ENCODE measurements around the gene ECEL1.
"Not testable (repeated sequence)": the region's sequence is repeated elsewhere in the genome, so short reads cannot be mapped to it uniquely, and the experiment has no call there.

ECEL1 gene

DNA sequence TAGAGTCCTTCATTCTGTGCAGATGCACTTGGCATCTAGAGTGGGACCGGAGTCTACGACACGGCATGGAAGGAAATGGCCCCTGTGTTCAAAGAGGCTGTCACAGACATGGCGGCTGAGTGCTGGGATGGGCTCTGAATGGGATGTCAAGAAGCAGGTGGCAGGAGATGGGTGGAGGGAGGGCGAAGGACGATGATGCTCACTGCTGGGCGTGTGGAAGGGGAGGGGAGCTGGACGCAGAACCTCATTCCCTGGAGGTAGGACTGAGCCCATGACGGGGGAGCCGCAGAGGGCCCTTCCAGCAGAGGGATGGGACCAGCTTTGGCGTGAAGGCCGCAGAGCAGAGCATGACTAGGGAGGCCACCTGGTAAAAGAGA is 50.5 kb downstream of the ECEL1 start:
- CTCF ChIA-PET = interaction anchor here (0.6 to 1.1 kb wide), 2 partner anchors 20 to 536 kb away, joined by 3 read pairs; no protein-coding TSS in a partner anchor
- no peak for DNase-seq (ENCODE audit: extremely low spot score)
- POLR2A ChIA-PET = no interaction called here
- no peak for TF ChIP-seq FOXK2 (IDR thresholded peaks at IDR 0.05)
- TF ChIP-seq NFRKB (IDR thresholded peaks at IDR 0.05) = no peak
- TF ChIP-seq SUZ12 (IDR thresholded peaks at IDR 0.05) = no peak

DNA sequence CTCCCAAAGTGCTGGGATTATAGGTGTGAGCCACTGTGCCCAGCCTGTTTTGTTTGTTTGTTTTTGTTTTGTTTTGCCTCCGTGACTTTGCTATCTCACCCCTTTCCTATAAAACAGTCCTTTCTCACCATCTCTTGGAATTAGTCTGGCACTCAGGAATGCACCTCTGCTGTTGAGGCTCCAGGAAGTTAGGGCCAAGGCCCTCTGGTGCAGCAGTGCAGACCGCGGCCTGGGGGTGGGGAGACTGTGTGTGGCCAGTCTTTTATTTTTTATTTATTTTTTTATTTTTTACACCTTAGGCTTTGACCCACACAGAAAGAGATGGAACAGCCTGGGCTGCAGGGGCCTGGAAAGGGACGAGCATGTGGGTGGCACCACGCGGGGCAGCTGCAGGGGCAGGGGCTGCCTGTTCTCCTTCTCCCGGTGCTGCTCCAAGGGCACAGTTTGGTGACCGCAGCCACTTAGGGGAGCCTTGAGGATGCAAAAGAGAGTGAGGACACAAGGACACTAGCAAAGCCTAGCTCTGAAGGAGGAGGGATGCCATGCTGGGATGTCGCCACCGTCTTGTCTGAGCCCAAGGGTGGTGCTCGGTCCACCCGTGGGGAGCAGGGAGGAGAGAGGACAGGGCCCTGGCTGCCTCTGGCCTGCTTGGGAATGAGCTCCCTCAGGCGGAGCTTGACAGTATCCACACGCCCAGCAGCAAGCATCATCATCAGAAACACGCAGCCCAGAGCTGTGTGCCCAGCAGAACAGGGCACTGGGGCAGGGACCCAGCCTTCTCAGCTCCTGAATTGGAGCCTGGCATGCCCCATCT is 51.0 kb downstream of the ECEL1 start:
- ChIA-PET POLR2A (no interaction called here), CTCF (interaction anchor here (0.6 to 1.1 kb wide), 2 partner anchors 20 to 535 kb away, joined by 3 read pairs; no protein-coding TSS in a partner anchor)
- no peak for TF ChIP-seq FOXA1 (IDR thresholded peaks at IDR 0.05)
- TF ChIP-seq TARDBP (IDR thresholded peaks at IDR 0.05) = no peak
- TF ChIP-seq, protein P1, sequence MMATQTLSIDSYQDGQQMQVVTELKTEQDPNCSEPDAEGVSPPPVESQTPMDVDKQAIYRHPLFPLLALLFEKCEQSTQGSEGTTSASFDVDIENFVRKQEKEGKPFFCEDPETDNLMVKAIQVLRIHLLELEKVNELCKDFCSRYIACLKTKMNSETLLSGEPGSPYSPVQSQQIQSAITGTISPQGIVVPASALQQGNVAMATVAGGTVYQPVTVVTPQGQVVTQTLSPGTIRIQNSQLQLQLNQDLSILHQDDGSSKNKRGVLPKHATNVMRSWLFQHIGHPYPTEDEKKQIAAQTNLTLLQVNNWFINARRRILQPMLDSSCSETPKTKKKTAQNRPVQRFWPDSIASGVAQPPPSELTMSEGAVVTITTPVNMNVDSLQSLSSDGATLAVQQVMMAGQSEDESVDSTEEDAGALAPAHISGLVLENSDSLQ (IDR thresholded peaks at IDR 0.05) = no peak
- no peak for TF ChIP-seq FOXK2 (IDR thresholded peaks at IDR 0.05)
- no peak for TF ChIP-seq ZNF384 (IDR thresholded peaks at IDR 0.05)
- TF ChIP-seq ELF4 (IDR thresholded peaks at IDR 0.05) = no peak
- TF ChIP-seq FOXM1 (IDR thresholded peaks at IDR 0.05; ENCODE audit: borderline replicate concordance) = no peak
- TF ChIP-seq CTBP1 (IDR thresholded peaks at IDR 0.05; ENCODE audit: borderline replicate concordance) = no peak
- no peak for TF ChIP-seq ARNT (IDR thresholded peaks at IDR 0.05)
- no peak for TF ChIP-seq L3MBTL2 (conservative IDR thresholded peaks at IDR 0.05)
- TF ChIP-seq NFRKB (IDR thresholded peaks at IDR 0.05) = no peak
- no peak for TF ChIP-seq LEF1 (IDR thresholded peaks at IDR 0.05; ENCODE audit: borderline replicate concordance)
- TF ChIP-seq SP1 (IDR thresholded peaks at IDR 0.05) = no peak
- no peak for TF ChIP-seq SUZ12 (IDR thresholded peaks at IDR 0.05)
- no peak for DNase-seq (ENCODE audit: extremely low spot score)

DNA sequence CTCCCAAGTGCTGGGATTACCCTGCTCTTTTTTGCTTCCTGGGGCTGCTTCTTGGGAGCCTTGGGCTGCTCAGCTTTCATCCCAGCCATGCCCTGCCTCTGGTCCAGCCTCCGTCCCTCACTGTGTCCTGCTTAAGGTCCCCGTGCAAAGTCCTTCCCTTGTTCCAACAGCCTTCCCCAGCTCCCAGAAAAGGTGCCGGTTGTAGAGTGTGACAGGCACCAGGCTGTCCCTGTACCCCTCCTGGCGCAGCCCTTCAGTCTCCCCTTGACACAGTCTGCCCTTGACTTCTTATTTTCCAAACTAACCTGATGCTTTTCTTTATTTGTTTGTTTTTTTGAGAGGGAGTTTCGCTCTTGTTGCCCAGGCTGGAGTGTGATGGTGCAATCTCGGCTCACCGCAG is 51.8 kb downstream of the ECEL1 start:
- POLR2A ChIA-PET = no interaction called here
- CTCF ChIA-PET = interaction anchor here (1.5 to 1.6 kb wide), 2 partner anchors 15 to 88 kb away, joined by 3 to 4 read pairs; no protein-coding TSS in a partner anchor
- no peak for DNase-seq (ENCODE audit: extremely low spot score)
- TF ChIP-seq NFRKB (IDR thresholded peaks at IDR 0.05) = no peak

DNA sequence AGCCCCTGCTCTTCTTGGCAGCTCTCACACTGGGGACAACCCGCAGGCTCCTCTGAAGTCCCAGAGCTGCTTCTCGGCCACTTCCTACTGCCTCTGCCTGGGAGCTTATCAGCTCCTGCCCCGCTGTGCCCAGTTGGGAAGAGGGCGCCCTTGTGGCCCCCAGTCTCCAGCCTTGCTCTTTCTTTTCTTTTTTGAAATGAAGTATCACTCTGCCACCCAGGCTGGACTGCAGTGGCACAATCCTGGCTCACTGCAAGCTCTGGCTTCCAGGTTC is 52.3 kb downstream of the ECEL1 start:
- ChIA-PET POLR2A (no interaction called here), CTCF (interaction anchor here (1.1 to 1.6 kb wide), 4 partner anchors 14 to 535 kb away, joined by 3 to 8 read pairs (median 4); no protein-coding TSS in a partner anchor)
- TF ChIP-seq NFRKB (IDR thresholded peaks at IDR 0.05) = no peak
- TF ChIP-seq SP1 (IDR thresholded peaks at IDR 0.05) = no peak
- no peak for TF ChIP-seq FOXA1 (IDR thresholded peaks at IDR 0.05)
- TF ChIP-seq HDGF (IDR thresholded peaks at IDR 0.05; ENCODE audit: borderline replicate concordance) = no peak
- no peak for TF ChIP-seq SUZ12 (IDR thresholded peaks at IDR 0.05)
- TF ChIP-seq ELF4 (IDR thresholded peaks at IDR 0.05) = no peak
- no peak for TF ChIP-seq LEF1 (IDR thresholded peaks at IDR 0.05; ENCODE audit: borderline replicate concordance)
- TF ChIP-seq, protein P1 (IDR thresholded peaks at IDR 0.05) = no peak
- no peak for TF ChIP-seq CTBP1 (IDR thresholded peaks at IDR 0.05; ENCODE audit: borderline replicate concordance)
- DNase-seq (ENCODE audit: extremely low spot score) = no peak

DNA sequence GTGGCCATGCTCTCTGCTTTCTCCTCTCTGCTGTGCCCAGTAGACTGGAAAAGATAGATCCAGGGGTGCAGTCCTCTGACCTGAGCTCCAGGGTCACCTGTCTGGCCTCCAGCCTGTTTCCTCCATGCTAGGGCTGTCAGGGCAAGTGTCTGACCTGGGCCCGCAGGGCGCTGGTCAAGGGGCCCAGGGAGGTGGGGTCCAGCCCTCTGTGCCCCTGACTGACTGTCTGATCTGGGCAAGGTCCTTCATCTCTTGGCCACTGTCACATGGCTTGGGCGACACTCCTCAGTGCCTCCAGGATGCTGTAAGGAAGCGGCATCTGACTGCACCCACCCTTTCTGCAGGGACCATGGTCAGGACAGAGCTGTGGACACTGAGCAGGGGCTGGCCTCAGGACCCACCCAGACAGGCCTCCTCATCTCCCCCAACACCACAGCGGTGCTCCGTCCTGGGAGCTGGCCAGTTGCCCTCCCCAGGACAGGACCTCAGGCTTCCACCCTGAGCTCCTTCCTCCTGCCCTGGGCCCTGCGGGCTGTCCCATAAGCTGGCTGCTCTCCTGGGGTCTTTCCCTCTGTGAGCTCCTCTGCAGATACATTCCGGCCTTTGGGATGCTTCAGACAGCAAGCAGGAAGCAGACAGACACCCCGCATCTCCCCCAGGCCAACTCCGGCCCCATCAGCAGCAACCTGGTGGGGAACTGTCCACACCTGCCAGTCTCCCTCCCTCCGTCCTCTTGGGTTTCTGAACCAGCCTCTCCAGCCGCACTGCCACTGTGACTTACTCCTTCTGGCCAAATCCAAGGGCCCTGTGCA is 52.9 kb downstream of the ECEL1 start:
- ChIA-PET CTCF (interaction anchor here (1.1 to 1.6 kb wide), 4 partner anchors 14 to 534 kb away, joined by 3 to 8 read pairs (median 4); no protein-coding TSS in a partner anchor), POLR2A (no interaction called here)
- no peak for TF ChIP-seq LEF1 (IDR thresholded peaks at IDR 0.05; ENCODE audit: borderline replicate concordance)
- DNase-seq (ENCODE audit: extremely low spot score) = no peak

DNA sequence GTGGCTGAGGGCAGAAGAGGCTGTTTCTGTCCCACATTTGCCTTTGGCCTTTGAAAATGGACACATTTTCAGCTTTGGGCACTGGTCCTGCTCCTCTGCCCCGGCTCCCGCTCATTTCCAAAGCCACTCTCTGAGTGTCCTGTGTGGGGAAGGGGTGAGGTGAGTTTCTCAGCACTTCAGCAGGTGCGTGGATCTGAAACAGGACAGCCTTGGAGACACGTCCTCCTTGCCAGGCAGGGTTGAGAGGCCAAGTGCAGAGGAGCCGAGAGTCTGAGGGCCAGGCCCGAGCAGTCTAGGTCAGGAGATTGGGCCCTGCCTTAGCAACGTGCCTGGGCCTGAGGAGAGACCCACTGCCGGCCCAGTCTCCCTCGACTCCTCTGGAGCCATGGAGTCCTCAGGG is 53.5 kb downstream of the ECEL1 start:
- ChIA-PET POLR2A (no interaction called here), CTCF (interaction anchor here (1.1 to 1.5 kb wide), 3 partner anchors 67 to 534 kb away, joined by 3 to 8 read pairs (median 4); no protein-coding TSS in a partner anchor)
- TF ChIP-seq FOXM1 (IDR thresholded peaks at IDR 0.05; ENCODE audit: borderline replicate concordance) (no peak), ZNF384 (IDR thresholded peaks at IDR 0.05) (no peak), SP1 (IDR thresholded peaks at IDR 0.05) (no peak), ARNT (IDR thresholded peaks at IDR 0.05) (no peak), ELF4 (IDR thresholded peaks at IDR 0.05) (no peak), CTBP1 (IDR thresholded peaks at IDR 0.05; ENCODE audit: borderline replicate concordance) (no peak)
- TF ChIP-seq, protein P1 (IDR thresholded peaks at IDR 0.05) = no peak
- no peak for DNase-seq (ENCODE audit: extremely low spot score)

DNA sequence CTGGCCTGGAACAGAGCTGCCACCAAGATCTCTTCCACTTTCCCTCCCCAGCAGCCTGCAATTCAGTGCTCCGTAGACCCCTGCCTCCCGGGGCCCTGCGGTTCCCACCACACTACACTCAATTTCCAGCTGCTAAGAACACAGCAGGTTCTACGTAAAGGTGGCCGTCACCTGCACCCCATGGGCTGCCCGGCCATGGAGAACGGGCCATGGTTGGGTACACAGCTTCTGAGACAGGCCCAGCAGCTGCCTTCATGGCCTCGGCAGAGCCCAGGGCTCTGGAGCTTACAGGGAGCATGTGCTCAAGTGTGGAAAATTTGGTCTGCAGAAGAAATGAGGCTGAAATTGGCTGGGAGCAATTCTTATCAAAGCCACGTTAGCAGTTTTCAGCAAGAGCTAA is 54.0 kb downstream of the ECEL1 start:
- CTCF ChIA-PET = interaction anchor here (1.5 kb wide), 1 partner anchor 533 kb away, joined by 8 read pairs; no protein-coding TSS in a partner anchor
- DNase-seq (ENCODE audit: extremely low spot score); POLR2A ChIA-PET: not testable (repeated sequence)
